ENCODE measurements around the gene UBAC2.
A peak's percentile ranks its signal among the peaks of the same experiment; 100 is the strongest.

UBAC2 gene

GRCh38 chr13:99322297-99323103, 121.8 kb downstream of the UBAC2 start:
- Histone ChIP-seq H3F3A (ENCODE audit: insufficient read depth, low read length) (peaks cover 18% of the 10 kb centered on the region), H3K9me2 (ENCODE audit: low read depth, low read length) (no peaks in the 10 kb centered on the region), H3K36me3 (ENCODE audit: insufficient read depth, low read length) (no peaks in the 10 kb centered on the region), H3K4me1 (ENCODE audit: insufficient read depth, low read length, severe bottlenecking) (peaks cover 99% of the 10 kb centered on the region), H4K20me1 (ENCODE audit: insufficient read depth, low read length) (no peaks in the 10 kb centered on the region), H3K27ac (ENCODE audit: low read depth, low read length, poor library complexity, severe bottlenecking) (peak overlapping the region; percentile 96), H2AFZ (ENCODE audit: low read length) (no peak overlapping the region), H3K9me3 (ENCODE audit: low read length) (no peaks in the 10 kb centered on the region), H3K9ac (ENCODE audit: low read length) (peak overlapping the region; percentile 71), H3K4me3 (ENCODE audit: low read depth, low read length, poor library complexity, severe bottlenecking) (peak overlapping the region; percentile 20), H3K79me2 (ENCODE audit: insufficient read depth, low read length) (no peaks in the 10 kb centered on the region), H3K27me3 (ENCODE audit: insufficient read depth, low read length) (no peaks in the 10 kb centered on the region), H3K4me2 (ENCODE audit: low read length) (peak overlapping the region; percentile 58)
- no peak for TF ChIP-seq EZH2 (IDR thresholded peaks at IDR 0.05; ENCODE audit: borderline replicate concordance, low read length)
- TF ChIP-seq CTCF (IDR thresholded peaks at IDR 0.05; ENCODE audit: low read length) = no peak

GRCh38 chr13:99323488-99323887, 122.8 kb downstream of the UBAC2 start:
- Histone ChIP-seq H3K4me2 (ENCODE audit: low read length) (peak overlapping the region; percentile 58; the same call in 1 of the 2 replicates), H3K27me3 (ENCODE audit: insufficient read depth, low read length) (no peaks in the 10 kb centered on the region), H3K9ac (ENCODE audit: low read length) (peak overlapping the region; percentile 71), H2AFZ (ENCODE audit: low read length) (no peak overlapping the region), H3K9me2 (ENCODE audit: low read depth, low read length) (no peaks in the 10 kb centered on the region), H3K79me2 (ENCODE audit: insufficient read depth, low read length) (no peaks in the 10 kb centered on the region), H4K20me1 (ENCODE audit: insufficient read depth, low read length) (no peaks in the 10 kb centered on the region), H3F3A (ENCODE audit: insufficient read depth, low read length) (peaks cover 17% of the 10 kb centered on the region), H3K27ac (ENCODE audit: low read depth, low read length, poor library complexity, severe bottlenecking) (peak overlapping the region; percentile 96), H3K4me1 (ENCODE audit: insufficient read depth, low read length, severe bottlenecking) (peaks cover 94% of the 10 kb centered on the region), H3K36me3 (ENCODE audit: insufficient read depth, low read length) (peaks cover 4% of the 10 kb centered on the region), H3K9me3 (ENCODE audit: low read length) (no peaks in the 10 kb centered on the region), H3K4me3 (ENCODE audit: low read depth, low read length, poor library complexity, severe bottlenecking) (no peak overlapping the region)
- TF ChIP-seq EZH2 (IDR thresholded peaks at IDR 0.05; ENCODE audit: borderline replicate concordance, low read length) (no peak), CTCF (IDR thresholded peaks at IDR 0.05; ENCODE audit: low read length) (no peak)

GRCh38 chr13:99326012-99326411, 125.4 kb downstream of the UBAC2 start:
- Histone ChIP-seq H2AFZ (ENCODE audit: low read length) (no peak overlapping the region), H3K27ac (ENCODE audit: low read depth, low read length, poor library complexity, severe bottlenecking) (peak overlapping the region; percentile 96), H3K79me2 (ENCODE audit: insufficient read depth, low read length) (no peaks in the 10 kb centered on the region), H3K36me3 (ENCODE audit: insufficient read depth, low read length) (peaks cover 18% of the 10 kb centered on the region), H3K9ac (ENCODE audit: low read length) (peak overlapping the region; percentile 55), H3K27me3 (ENCODE audit: insufficient read depth, low read length) (no peaks in the 10 kb centered on the region), H3K9me3 (ENCODE audit: low read length) (no peaks in the 10 kb centered on the region), H3K9me2 (ENCODE audit: low read depth, low read length) (no peaks in the 10 kb centered on the region), H3K4me1 (ENCODE audit: insufficient read depth, low read length, severe bottlenecking) (peaks cover 89% of the 10 kb centered on the region), H3F3A (ENCODE audit: insufficient read depth, low read length) (peaks cover 17% of the 10 kb centered on the region), H3K4me2 (ENCODE audit: low read length) (peak overlapping the region; percentile 34), H3K4me3 (ENCODE audit: low read depth, low read length, poor library complexity, severe bottlenecking) (peak overlapping the region; percentile 6), H4K20me1 (ENCODE audit: insufficient read depth, low read length) (no peaks in the 10 kb centered on the region)
- no peak for TF ChIP-seq EZH2 (IDR thresholded peaks at IDR 0.05; ENCODE audit: borderline replicate concordance, low read length)
- no peak for TF ChIP-seq CTCF (IDR thresholded peaks at IDR 0.05; ENCODE audit: low read length)

All from OCI-LY1 (cell line).